Measurements from ENCODE around the gene DNAL4.

DNA sequence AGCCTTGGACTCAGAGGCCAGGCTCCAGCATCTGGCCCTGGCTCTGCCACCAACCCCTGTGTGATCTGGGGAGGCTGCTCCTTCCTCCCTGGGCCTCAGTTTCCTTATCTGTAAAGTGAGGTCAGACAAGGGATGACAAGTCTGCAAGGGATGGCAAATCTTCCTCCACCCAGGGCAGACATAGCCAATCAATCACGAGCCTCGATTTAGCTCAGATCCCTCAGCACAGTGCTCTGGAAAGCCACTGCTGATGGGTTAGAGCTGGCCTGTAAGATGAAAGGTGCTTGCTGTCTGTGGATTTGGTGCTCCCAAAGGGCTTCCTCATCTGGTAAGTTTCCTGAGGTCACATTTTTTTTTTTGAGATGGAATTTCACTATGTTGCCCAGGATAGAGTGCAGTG is 29.7 kb upstream of the DNAL4 start:
- TF ChIP-seq, protein P1, sequence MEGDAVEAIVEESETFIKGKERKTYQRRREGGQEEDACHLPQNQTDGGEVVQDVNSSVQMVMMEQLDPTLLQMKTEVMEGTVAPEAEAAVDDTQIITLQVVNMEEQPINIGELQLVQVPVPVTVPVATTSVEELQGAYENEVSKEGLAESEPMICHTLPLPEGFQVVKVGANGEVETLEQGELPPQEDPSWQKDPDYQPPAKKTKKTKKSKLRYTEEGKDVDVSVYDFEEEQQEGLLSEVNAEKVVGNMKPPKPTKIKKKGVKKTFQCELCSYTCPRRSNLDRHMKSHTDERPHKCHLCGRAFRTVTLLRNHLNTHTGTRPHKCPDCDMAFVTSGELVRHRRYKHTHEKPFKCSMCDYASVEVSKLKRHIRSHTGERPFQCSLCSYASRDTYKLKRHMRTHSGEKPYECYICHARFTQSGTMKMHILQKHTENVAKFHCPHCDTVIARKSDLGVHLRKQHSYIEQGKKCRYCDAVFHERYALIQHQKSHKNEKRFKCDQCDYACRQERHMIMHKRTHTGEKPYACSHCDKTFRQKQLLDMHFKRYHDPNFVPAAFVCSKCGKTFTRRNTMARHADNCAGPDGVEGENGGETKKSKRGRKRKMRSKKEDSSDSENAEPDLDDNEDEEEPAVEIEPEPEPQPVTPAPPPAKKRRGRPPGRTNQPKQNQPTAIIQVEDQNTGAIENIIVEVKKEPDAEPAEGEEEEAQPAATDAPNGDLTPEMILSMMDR (IDR thresholded peaks at IDR 0.05; ENCODE audit: extremely low read depth in 1 of 2, insufficient read depth in 1 of 2, low read depth in 1 of 2, low read length in 2 of 2): no peak
- TF ChIP-seq EZH2 (IDR thresholded peaks at IDR 0.05; ENCODE audit: borderline replicate concordance, low read depth, low read length, severe bottlenecking): no peak
